H1 (cell line): ENCODE results near the gene GJC3.

Experiments
- ATF2 ChIP-seq: IDR thresholded peaks from 2 replicates; pipeline ENCODE4 v1.6.1; 2012; ENCODE audit warnings: low read length, inconsistent platforms
- BACH1 ChIP-seq: IDR thresholded peaks from 2 replicates; pipeline ENCODE4 v1.6.1; 2012; ENCODE audit warnings: low read length, improper control_type of control experiment
- EP300 ChIP-seq, 2 experiments: IDR thresholded peaks; 1 replicate in 1 of 2; 2 replicates in 1 of 2; pipeline ENCODE4 v1.6.1; 2011 to 2012; ENCODE audit warnings: low read depth in 2 of 2, low read length in 2 of 2, mild to moderate bottlenecking in 2 of 2, borderline replicate concordance in 1 of 2, inconsistent platforms in 1 of 2, moderate library complexity in 1 of 2
- RNF2 ChIP-seq: fragments of 200-900, 300-1000 bp; sonication (generic); IDR thresholded peaks from 2 replicates; pipeline ENCODE4 v1.7.1; 2016; ENCODE audit warnings: borderline replicate concordance, low read depth, mild to moderate bottlenecking, antibody characterized with exemption, low read length; ENCODE audit not compliant: poor library complexity, severe bottlenecking; ENCODE audit errors: missing control alignments
- TF ChIP-seq, protein P1 (sequence below), 3 experiments: IDR thresholded peaks; 1 replicate in 2 of 3; 2 replicates in 1 of 3; pipeline versions ENCODE4 v1.5.1 to v1.6.1; 2011; ENCODE audit warnings: low read length in 3 of 3, mild to moderate bottlenecking in 3 of 3, inconsistent platforms in 2 of 3, low read depth in 1 of 3, moderate library complexity in 1 of 3; ENCODE audit not compliant: insufficient read depth in 1 of 3; ENCODE audit errors: control extremely low read depth in 1 of 3
- TF ChIP-seq, protein P2 (sequence below): IDR thresholded peaks from 2 replicates; pipeline ENCODE4 v1.6.1; 2011; ENCODE audit warnings: low read length, improper control_type of control experiment

DNA sequence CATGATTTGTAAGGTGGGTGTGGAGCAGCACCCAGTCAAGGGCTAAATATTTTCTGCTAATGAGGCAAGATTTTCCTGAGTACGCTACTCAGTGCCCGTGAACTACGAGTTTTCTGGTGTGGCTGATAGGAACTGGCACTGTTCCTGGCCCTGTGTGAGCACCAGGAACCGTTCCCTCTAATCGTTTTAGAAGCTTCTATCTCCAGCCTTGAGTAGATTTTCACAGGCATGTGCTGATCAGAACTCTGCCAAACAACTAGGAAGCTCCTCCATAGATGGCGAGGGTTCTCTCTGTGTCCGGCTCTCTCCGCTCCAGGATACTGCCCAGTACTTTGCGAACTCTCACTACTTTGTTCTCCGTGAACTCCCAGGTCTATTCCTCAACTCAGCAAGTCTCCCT lies 27.8 kb downstream of the GJC3 start:
- no peak for TF ChIP-seq RNF2
- TF ChIP-seq, protein P1, sequence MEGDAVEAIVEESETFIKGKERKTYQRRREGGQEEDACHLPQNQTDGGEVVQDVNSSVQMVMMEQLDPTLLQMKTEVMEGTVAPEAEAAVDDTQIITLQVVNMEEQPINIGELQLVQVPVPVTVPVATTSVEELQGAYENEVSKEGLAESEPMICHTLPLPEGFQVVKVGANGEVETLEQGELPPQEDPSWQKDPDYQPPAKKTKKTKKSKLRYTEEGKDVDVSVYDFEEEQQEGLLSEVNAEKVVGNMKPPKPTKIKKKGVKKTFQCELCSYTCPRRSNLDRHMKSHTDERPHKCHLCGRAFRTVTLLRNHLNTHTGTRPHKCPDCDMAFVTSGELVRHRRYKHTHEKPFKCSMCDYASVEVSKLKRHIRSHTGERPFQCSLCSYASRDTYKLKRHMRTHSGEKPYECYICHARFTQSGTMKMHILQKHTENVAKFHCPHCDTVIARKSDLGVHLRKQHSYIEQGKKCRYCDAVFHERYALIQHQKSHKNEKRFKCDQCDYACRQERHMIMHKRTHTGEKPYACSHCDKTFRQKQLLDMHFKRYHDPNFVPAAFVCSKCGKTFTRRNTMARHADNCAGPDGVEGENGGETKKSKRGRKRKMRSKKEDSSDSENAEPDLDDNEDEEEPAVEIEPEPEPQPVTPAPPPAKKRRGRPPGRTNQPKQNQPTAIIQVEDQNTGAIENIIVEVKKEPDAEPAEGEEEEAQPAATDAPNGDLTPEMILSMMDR (IDR thresholded peaks at IDR 0.05; ENCODE audit: control extremely low read depth in 1 of 3, insufficient read depth in 1 of 3, low read depth in 1 of 3, low read length in 3 of 3) = no peak
- TF ChIP-seq BACH1 = no peak
- TF ChIP-seq ATF2 = no peak
- TF ChIP-seq EP300 (IDR thresholded peaks at IDR 0.05; ENCODE audit: borderline replicate concordance in 1 of 2, low read depth in 2 of 2, low read length in 2 of 2) = no peak
- TF ChIP-seq, protein P2, sequence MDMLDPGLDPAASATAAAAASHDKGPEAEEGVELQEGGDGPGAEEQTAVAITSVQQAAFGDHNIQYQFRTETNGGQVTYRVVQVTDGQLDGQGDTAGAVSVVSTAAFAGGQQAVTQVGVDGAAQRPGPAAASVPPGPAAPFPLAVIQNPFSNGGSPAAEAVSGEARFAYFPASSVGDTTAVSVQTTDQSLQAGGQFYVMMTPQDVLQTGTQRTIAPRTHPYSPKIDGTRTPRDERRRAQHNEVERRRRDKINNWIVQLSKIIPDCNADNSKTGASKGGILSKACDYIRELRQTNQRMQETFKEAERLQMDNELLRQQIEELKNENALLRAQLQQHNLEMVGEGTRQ = no peak
